GM18498 (cell line): Measurements from ENCODE around the gene MARVELD3.

Experiments used
- ATAC-seq: cut with Tn5 transposase; IDR thresholded peaks from one replicate; pipeline ENCODE4 v1.9.1; 2021; ENCODE audit warnings: mild to moderate bottlenecking, moderate library complexity; ENCODE audit not compliant: unreplicated experiment

MARVELD3 gene

DNA sequence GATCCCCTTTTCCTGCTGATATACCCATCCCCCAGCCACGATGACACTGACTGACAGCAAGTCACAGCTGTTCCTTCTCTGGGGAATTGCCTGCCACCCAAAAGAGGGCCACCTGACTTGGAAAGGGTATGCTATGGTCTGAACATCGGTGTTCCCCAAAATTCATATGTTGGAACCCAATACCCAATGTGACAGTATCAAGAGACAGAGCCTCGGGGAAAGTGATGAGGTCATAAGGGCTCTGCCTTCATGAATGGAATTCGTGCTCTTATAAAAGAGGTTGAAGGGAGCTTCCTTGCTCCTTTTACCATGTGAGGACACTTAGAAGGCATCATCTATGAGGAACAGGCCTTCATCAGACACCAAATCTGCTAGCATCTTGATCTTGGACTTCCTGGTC is 7.6 kb upstream of the MARVELD3 start:
- ATAC-seq = no peak

DNA sequence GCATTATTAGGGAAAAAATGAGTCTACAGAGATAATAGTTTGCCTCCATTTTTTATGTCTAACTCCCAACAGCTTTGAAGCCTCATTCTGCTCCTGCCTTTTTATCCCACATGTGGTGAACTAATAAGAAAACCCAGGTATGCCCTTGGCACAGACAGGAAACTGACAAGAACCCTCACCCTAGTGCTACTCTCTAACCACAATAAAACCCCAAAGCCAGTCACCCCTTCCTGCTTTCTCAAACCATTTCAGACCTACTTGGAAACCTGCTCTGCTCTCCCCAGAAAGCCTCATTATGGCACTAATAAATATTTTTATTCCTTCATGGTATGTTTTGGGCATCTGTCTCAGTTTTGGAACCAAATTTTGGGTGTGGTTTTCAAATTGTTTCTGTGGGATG is 3.9 kb upstream of the MARVELD3 start:
- no peak for ATAC-seq

GRCh38 chr16:71623597-71623996 is 2.4 kb upstream of the MARVELD3 start:
- peak; percentile 58 for ATAC-seq

DNA sequence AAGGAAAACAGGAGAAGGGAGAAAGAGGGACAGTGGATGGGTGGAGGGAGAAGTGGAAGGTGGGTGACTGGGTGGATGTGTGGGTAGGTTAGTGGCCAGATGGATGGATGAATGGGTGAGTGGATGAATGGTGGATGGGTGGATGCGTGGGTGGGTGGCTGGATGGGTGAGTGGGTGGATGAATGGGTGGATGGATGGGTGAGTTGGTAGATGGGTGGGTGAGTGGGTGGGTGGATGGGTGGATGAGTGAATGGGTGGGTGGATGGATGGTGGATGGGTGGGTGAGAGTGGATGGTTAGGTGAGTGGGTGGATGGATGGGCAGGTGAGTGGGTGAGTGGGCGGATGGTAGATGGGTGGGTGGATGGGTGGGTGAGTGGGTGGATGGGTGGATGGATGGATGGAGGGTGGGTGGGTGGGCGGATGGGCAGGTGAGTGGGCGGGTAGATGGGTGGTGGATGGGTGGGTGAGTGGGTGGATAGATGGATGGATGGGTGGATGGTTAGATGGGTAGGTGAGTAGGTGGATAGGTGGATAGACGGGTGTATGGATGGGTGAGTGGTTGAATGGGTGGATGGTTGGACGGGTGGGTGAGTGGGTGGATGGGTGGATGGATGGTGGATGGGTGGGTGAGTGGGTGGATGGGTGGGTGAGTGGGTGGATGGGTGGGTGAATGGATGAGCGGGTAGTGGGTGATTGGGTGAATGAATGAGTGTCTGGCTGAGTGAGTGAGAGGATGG is 702 bp upstream of the MARVELD3 start:
- no peak for ATAC-seq

DNA sequence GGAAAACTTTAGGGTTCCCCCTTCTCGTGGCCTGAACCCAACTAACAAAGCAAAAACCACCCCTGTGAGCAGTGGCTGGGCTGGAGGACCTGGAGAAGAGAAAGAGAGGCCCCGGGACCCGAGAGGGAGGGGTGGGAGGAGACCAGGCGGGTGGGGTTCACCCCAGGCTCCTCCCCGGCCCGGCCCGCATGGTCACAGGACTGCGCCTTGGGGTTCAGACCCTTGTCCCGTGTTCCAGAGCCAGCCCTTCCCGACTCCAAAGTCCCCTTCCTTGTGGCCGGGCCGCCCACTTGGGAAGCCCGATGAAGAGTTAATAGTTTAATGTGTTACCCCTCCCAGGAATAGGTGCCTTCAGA is 852 bp downstream of the MARVELD3 start:
- no peak for ATAC-seq

DNA sequence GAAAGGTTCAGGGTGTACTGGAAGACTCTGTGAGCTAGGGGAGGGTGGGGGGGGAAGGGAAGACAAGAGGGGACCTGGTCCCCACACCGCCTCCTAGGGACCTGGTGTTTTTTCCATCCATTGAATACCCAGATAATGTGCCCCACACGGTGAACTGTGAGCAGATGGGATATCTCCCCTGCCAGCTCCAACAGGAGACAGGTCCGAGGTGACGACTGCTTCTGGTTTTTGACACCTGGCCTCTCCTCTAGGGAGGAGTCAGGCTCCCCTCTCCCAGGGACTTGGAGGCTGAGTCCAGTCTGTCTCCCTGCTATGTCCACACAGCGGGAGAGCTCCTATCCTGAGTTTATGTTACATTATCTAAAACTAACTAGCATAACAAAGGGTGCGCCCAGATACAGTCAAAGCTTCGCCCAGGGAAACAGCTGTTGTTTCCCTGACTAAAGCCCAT is 1.8 kb downstream of the MARVELD3 start:
- no peak for ATAC-seq

DNA sequence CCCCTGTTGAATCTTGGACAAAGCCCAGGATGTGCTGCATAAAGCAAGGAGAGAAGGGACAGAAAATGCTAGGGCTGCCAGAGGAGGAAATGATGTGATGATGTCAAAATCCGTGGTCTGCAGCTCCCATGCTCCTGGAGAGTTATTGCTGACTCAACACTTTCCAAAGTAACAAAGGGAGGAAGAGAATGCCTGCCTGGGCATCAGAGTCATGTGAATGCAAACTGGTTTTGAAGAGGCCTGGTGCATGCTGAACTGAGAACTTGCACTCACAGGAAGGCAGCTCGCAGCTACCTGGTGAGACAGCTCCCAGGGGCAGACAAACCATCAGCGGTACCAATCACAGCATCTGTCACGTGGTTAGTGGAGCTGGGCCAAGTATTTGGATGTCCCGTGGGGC is 2.8 kb downstream of the MARVELD3 start:
- no peak for ATAC-seq

DNA sequence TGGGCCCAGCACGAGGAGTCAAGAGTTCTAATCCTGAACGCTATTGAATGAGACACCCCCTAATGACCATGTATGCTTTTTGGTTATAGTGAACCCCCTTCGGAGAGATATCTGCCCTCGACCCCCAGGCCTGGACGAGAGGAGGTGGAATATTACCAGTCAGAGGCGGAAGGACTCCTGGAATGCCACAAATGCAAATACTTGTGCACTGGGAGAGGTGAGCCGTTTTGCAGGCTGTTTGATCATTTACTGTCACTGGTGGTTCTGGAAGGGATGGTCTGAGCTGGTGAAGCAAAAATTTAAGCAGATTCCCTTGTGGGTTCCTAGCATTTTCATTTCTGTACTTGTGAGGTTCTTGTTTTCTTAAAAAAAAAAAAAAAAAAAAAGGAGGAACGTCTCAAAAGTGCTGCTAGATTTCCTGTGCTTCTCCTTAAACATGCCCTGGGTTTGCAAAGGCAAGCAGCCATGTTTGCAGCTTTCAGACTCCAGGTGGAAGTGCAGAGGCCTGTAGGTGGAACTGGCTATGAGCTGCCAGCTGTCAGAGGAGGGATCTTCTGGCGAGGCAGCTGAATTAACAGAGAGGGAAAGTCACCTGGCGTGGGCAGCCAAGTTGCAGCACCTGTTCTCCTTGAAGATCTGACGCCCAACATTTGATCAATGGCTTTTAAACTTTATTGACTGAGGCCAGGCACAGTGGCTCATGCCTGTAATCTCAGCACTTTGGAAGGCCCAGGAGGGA is 3.5 kb downstream of the MARVELD3 start:
- ATAC-seq = no peak

GRCh38 chr16:71630808-71631207 is 4.8 kb downstream of the MARVELD3 start:
- ATAC-seq = no peak

DNA sequence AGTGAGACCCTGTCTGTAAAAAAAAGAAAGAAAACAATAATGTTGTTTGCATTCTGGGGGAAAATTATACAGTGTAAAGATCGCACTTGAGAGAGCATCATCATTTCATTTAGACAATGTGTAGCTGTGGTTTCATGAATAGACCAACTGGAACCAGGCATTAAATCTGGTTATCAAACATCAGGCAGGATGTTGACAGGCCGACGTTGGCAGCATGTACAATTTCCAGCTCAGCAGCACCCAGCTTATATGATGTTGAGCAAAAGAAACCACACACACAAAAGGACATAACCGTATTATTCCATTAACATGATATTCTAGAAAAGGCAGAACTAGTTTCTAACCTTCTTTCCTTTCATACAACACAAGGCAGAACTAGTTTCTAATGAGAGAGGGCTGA is 5.8 kb downstream of the MARVELD3 start:
- no peak for ATAC-seq

DNA sequence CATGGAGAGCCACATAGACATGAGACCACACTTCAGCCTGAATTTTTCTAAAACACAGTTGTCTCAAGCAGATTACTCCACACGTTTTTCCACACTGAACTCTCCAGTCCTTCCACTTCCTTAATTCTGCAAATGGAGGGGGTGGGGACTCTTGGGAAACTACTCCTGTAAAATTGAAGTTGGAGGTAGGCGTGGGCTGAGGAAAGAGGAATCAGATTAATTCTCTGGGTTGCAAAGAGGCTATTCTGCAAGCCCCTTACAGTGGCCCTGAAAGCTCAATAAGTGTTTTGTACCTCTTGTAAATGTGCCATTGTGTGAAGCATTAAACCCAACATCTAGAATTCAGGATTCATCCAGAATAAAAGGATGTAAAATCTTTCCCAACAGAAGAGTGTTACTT is 9.6 kb downstream of the MARVELD3 start:
- ATAC-seq = no peak

GRCh38 chr16:71637398-71637797 is 11.4 kb downstream of the MARVELD3 start:
- ATAC-seq = no peak

- ATAC-seq = no peak
These were observed 19.5 kb downstream of the MARVELD3 start for GRCh38 chr16:71645450-71645849.

DNA sequence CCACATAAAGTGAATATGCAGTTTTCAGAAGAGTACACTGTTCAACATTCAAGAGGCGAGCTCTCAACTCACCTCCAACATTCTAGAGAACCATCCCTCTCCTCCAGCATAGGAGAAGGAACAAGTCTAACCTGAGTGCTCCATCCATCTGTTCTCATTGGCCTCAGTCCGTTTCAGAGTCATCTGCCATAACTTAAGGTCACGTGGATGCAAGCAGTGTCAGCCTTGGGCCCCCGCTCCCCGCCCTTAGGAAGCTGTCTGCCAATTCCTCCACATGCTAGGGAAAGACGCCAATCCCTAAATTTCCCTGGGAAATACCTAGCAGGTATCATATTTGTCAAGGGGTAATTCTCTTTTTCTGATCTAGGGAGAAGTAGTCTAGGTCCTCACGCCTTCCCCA is 21.4 kb downstream of the MARVELD3 start:
- no peak for ATAC-seq

DNA sequence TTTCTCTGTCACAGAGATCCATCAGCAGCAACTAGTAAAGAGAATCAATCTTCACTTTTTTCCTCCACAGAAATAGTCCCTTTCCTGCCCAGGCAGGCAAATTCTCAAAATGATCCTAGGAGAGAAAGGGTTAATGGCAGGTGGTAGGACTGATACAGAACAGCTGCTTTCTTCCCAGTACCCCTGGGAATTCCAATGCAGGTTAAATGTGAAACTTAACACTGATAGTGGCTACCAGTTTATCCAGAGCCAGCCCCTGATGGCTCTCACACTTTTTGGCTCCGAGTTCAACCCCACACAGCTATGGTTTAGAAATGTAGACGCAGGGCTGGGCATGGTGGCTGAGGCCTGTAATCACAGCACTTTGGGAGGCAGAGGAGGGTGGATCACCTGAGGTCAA is 22.2 kb downstream of the MARVELD3 start:
- ATAC-seq = no peak

DNA sequence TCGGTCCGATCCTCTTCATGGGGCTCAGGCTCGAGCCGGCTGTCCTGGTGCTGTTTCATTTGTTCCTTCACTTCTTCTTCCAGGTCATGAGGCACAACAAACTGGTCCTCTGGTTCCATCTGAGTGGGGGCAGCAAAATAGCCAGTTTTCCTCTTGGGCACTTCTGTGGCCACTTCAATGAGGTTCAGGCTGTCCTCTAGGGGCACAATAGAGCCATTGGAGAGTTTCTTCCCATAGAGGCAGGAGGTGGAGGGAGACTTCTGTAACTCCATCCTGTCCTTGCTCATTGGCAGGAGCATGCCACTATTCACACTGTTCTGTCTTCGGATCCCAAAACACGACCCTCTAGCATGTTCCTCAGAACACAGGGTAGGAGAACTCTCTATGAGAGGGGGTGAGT is 22.9 kb downstream of the MARVELD3 start:
- ATAC-seq = no peak

- no peak for ATAC-seq
These were observed 23.7 kb downstream of the MARVELD3 start for GRCh38 chr16:71649704-71650103.

DNA sequence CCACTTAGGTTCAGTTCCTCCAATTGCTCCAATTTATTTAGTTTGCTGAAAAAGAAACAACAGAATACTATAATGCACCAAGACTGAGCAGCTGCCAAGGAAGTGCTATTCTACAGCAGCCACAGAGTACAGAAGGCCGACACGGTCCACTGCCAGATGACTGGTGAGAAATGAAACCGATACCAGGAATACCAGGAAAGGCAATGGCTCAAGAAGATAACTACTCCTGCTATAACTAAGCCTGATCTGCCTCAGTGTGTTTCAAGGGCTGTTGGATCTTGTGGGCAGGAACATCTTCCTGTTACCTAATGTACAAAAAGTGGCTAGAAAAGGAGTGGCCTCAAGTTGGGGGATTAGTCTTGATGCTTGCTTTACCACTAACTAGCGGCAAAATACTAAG is 32.8 kb downstream of the MARVELD3 start:
- ATAC-seq = no peak

GRCh38 chr16:71659471-71659870 is 33.5 kb downstream of the MARVELD3 start:
- no peak for ATAC-seq

GRCh38 chr16:71666264-71666663 is 40.3 kb downstream of the MARVELD3 start:
- no peak for ATAC-seq

- no peak for ATAC-seq
These were observed 41.1 kb downstream of the MARVELD3 start for GRCh38 chr16:71666928-71667707.
